Stimulated activated CD8-positive, alpha-beta memory T cell treated with anti-CD3 and anti-CD28 coated beads, Interleukin-12 subunit alpha, Interleukin-12 subunit beta, amount 100 ng/mL, for 1 hour (primary cell): Measurements from ENCODE around the gene NDUFS8.

Experiments
- DNase-seq: peaks from one replicate; pipeline ENCODE4 v3.0.0-alpha.2; 2020; ENCODE audit warnings: low read depth

The NDUFS8 gene

DNA sequence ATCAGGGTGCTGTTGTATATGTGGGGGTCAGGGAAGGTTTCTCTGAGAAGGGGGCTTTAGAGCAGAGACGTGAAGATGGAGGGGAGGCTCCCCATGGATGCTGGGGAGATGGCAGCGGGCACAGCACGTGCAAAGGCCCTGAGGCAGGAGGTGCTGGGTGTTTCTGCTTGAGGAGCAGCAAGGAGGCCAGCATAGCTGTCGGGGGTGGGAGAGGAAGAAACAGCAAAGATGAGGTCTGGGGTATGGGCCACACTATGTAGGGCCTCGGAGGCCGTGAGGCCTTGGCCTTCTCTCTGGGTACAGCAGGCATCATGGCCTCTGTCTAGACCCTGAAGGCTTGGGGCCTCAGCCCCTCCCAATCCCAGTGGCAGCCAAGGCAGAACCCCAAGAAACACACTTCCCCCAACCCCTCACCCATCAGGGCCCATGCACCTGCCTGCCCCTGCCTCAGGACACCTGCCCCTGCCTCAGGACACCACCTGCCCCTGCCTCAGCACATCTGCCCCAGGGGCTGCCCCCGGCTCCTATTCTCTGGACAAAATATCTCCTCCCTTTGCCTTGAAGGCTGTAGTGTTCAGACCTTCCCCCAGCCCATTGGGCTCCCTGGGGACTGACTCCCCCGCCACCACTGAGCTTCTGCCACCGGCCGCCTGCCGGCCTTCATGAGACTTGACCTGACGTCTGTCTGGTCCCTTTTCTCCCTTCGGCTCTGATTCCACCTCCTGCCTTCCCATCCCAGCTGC is 14.1 kb upstream of the NDUFS8 start:
- DNase-seq = no peak

DNA sequence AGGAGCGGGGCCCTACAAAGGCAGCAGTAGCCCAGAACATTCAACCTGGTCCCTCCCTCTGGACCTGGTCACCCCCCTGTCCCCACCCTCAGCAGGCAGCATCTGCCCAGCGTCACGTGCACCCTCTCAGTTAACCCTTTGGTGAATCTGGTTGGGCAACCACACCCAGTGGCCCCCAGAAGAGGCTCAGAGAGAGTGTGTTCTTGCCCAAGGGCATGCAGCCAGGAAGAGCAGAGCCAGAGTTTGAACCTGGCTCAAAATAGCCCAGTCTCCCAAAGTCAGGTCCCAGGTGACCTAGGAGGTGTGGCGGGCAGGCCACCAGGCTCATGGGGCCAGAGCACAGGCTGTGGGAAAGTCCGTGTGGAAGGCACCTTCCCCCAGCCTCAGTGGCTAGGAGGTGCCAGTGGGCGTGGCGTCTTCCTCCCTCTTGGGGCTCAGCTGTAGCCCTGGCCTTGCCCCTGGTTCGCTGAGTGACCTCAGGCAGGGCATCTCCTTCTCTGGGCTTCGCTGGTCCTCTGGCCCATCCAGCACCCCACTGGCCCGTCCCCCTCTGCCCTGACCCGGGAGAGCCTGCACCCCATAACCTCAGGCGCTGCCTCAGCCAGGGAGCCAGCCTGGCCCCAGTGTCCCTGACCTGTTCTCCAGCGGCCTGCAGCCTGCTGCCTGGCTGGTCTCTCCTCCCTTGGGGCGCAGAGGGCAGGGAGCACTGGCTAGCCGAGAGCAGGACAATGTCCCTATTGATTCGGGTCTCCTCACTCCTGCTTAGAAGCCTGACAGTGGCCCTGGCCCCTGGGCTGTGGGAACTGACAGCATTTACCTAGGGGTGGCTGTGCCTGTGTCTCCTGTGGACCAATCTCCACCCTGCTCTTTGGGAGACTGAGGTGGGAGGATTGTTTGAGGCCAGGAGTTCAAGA is 13.3 kb upstream of the NDUFS8 start:
- DNase-seq = no peak

DNA sequence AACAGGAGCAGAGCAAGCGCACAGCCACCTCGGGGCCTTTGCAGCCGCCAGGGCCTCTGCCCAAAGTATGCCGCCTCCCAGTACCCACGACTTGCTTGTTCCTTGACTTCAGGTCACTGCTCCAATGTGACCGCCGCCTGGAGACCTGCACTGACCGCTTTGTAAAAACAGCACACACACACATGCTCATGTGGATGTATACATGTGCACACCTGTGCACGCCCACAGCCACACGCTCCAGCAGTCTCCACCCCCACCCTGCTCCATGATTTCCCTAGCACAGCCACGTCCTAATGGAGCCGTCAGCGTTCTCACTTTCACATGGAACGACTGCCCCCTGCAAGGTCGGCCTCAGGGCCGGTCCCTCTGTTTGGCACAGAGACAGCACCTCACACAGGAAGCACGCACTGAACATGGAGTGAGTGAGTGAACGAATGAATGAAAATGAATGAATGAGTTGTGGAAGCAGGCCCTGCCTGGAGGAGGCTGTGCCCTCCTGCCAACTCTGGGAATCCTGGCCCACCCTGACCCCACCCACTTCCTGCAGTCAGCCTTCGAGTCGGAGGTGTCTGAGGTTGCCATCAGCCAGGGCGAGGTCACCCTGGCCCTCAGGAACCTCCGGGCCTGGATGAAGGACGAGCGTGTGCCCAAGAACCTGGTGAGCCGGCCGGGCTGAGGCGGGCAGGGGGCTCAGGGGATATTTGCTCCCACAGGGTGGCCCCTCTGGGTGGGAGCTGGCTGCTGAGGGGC is 12.3 kb upstream of the NDUFS8 start:
- no peak for DNase-seq

DNA sequence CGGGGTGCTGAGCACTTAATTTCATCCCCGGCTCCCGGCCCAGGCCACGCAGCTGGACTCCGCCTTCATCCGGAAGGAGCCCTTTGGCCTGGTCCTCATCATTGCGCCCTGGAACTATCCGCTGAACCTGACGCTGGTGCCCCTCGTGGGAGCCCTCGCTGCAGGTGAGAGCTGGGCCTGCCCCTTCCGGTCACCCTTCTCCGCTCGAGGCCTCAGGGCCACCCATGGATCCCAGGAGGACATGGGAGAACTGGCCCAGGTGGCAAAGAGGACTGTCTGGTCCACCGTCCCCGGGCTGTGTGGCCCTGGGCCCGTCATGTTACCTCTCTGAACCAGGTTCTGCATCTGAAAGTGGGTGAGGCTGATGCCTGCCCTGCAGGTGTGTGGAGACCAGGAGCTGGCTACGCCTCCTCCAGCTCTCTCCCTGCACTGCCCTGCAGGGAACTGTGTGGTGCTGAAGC is 11.7 kb upstream of the NDUFS8 start:
- no peak for DNase-seq

DNA sequence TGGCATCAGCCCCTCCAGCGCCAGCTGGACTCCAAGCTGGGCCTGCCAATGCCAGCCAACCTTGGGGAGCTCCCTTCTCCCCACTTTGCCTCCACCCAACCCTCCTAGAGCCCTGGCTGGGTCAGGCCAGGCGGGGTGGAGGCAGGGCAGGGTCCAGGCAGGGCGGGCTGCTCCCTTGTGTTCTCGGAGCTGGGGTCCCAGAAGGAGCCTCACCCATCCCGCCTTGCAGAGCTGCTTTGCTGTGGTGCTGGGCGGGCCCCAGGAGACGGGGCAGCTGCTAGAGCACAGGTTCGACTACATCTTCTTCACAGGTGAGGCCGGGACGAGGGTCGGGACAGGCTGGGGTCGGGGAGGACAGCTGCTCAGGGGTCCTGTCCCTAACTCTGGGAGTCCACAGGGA is 11.0 kb upstream of the NDUFS8 start:
- no peak for DNase-seq

DNA sequence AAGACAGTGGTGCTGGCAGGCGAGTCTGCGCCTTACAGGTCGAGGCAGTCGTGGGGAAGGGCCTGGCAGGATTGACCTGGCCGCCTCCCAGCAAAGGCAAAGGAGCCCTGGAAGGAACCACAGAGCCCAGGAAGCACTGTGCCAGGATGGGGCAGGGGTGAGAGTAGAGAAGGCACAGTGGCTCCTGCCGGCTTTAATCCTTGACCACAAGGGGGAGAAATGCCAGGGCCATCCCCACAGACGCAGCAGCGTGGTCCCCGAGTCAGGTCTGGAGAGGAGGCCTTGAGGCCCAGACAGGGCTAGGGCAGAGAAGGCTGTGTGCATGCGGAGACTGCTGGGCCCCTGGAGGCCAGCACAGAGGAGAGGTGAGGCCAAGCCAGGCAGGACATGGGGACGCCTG is 9.9 kb upstream of the NDUFS8 start:
- no peak for DNase-seq

DNA sequence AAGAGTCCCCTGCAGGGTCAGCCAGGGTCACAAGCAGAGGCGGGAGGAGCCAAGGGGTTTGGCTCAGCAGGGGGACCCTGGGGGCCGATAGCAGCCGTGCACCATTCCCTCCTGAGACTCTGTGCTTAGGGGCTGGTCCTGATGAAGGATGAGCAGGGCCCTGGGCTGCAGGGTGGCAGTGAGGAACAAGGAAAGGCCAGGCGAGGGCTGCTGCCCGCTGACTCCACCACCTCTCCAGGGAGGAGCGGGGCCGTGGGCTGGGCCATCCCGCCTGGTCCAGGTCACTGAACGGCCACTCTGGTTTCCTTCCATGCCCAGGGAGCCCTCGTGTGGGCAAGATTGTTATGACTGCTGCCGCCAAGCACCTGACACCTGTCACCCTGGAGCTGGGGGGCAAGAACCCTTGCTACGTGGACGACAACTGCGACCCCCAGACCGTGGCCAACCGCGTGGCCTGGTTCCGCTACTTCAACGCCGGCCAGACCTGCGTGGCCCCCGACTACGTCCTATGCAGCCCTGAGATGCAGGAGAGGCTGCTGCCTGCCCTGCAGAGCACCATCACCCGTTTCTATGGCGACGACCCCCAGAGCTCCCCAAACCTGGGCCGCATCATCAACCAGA is 9.2 kb upstream of the NDUFS8 start:
- DNase-seq = no peak

DNA sequence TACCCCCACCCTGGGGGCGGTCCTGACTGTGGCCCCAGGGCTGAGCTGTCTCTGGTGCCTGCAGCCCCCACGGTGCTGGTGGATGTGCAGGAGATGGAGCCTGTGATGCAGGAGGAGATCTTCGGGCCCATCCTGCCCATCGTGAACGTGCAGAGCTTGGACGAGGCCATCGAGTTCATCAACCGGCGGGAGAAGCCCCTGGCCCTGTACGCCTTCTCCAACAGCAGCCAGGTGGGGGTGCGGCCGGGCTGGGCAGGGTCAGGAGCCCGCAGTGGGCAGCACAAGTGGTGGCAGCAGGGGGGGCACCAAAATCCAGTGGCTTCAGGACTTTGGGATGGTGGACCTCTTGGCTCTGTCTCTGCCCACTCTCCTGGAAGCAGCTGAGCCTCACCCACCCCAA is 8.0 kb upstream of the NDUFS8 start:
- DNase-seq = no peak

DNA sequence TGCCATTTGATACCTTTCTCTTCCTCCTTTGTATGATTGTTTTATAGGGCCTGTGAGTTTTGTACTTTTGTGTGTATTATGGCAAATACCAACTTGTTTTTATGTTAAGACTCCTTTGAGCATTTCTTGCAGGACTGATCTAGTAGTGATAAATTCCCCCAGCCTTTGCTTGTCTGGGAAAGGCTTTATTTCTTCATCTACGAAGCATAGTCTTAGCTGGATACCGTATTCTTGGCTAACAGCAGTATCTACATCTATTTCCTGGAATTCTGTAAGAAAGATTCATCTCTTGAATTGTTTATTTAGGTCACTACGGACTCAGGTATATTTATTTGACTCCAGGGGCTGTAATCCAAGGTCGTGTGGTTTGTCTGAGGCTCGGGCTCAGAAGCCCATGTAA is 6.0 kb upstream of the NDUFS8 start:
- no peak for DNase-seq

DNA sequence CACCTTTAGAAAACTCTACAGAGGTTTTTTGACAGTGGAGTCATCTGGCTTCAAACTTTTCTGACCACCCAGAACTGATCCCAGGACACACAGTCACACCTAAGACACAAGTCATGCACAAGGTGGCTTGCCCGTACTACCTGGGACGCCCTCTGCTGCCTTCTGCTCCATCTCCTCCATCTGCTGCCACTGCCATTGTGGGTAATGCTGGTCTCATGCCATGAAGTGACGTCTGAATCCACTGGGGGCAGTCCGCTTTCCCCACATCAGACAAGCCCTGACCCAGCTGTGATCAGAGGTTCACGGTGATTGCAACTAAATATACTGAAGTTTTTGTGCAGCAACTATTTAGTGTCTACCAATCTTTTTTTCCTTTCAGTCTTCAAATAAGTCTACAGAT is 5.4 kb upstream of the NDUFS8 start:
- no peak for DNase-seq

DNA sequence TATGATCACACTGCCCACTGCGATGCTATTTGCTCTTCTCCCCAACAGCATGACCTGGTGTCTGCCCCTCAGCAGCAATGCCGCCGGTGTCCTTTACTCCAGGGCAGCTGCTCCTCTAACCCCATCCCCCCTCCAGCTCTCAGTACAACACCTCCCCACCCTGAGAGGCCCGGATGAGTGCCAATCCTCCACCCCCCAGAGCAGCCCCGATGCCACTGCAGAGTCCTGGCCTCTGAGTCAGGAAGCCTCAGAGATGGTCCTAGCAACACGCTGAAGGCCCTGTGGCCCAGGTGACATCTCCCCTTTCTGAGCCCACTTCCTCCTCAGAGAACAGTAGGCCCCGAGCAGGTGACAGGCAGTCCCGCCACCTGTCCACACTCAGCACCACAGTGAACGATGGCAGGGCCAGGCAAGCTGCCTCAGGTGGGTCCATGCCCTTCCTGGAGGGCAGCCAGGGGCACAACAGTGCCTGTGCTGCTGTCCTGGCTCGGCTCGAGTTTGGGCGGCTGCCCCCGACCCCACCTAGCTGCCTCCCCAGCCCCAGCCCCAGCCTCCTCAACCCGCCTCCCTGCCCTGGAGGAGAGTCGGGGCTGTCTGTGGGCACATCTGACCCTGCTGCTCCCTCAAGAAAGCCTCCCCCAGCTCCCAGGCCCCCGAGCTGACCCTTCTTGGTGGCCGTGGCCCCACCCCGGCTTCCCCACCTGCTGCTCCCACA is 3.9 kb upstream of the NDUFS8 start:
- no peak for DNase-seq

DNA sequence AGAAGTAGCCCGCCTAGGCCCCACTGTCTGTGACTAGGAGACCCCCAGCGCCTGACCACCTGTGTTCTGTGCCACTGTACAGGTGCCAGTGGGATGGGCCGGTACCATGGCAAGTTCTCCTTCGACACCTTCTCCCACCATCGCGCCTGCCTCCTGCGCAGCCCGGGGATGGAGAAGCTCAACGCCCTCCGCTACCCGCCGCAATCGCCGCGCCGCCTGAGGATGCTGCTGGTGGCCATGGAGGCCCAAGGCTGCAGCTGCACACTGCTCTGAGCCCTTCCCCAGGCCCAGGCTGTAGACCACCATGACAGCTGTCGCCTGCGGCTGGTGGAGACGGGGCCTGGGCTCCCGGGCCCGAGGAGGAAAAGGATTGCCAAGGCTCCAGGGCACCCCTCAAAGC is 2.8 kb upstream of the NDUFS8 start:
- no peak for DNase-seq

DNA sequence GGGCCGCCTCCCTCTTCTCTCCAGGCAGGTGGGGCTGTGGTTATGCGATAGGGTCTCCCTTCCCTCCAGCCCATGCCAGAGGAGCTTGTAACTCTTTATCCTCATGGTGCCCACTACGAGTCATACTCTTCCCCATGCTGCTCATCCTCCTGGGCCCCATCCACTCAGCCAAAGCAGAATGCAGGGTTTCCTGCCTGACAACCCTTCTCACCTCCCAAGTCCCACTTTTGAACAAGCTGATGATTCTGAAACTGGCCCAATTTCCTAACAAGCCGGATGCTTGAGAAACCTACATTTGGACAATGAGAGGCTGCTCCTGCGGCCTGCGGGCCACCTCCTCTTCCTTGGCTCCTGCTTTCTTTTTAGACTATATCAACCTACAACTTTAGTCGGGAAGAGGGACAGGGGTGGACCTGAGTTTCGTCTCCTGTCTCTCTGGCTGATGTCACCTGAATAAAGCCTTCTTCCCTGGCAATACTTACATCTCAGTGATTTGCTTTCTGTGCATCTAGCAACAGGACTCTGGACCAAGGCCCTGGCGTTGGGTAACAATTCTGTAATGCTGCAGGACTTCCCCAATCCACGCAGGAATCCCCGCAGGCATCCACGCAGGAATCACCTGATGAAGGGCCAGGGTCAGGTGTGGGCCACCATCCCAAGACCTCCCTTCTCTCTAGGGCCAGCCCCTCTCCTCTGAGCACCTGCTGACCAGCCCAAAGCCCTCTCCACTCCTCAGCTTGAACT is 1.5 kb upstream of the NDUFS8 start:
- DNase-seq = no peak

DNA sequence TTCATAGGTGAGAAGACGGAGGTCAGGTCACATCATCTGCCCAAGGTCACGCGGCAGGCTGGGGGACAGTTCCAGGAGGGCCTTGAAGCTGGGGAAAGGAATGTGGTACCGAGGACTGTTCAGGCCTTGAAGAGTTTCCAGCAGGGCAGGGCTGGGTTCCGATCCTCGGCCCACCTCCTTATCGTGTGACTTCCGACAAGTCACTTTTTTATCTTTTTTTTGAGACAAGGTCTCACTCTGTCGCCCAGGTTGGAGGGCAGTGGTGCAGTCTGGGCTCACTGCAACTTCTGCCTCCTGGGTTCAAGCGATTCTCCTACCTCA is 623 bp downstream of the NDUFS8 start:
- no peak for DNase-seq

DNA sequence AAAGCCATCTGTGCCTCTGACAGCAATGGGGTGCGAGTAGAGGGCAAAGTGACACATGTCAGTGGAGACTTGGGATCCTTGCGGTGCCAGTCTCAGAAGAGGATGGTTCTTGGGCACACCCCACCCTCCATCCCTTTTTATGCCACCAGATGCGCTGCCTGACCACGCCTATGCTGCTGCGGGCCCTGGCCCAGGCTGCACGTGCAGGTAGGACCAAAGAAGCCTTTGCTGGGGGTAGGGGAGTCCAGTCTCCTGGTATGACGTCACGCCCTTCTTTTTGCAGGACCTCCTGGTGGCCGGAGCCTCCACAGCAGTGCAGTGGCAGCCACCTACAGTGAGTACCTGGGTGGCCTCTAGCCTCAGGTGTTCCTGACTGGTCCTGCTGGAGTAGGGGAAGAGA is 1.5 kb downstream of the NDUFS8 start:
- DNase-seq = no peak

DNA sequence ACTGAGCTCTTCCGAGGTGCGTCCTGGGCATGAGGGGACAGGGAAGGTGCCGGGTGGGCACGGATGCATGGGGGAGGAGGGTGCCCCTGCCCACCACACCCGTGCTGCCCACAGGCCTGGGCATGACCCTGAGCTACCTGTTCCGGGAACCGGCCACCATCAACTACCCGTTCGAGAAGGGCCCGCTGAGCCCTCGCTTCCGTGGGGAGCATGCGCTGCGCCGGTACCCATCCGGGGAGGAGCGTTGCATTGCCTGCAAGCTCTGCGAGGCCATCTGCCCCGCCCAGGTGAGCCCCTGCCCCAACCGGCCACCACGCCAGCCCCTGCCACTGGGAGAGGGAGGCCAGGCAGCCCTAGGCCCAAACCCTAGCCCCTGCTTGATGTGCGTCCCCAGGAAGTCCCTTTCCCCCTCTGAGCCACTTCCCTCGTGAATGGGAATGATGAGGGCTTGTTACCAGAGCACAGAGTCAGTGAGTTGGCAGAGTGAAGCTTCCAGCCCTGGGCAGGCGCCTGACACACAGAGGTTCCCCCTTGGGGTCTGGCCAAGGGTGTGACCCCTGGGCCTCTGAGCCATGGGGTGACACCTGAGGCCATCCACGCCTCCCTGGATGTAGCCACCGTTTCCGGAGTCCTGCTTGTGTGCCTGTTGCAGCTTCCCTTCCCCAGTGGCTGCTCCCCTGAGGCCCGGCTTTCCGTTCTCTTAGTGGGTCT is 2.7 kb downstream of the NDUFS8 start:
- DNase-seq = no peak

DNA sequence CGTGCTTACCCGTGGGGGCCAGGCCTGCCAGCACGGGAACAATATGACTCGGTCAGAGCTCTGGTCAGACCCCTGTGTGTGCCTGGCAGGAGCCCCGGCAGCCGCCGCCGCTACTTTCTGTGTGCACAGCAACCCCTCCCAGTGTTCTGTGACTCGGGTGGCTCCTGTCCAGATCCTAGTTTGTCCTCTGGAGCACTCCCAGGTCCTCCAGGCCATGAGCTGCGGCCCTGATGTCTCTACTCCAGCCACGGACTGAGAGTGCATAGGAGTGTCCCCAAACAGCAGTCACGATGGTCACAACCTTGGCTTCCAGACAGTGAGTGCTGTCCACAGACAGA is 3.2 kb downstream of the NDUFS8 start:
- DNase-seq = no peak

DNA sequence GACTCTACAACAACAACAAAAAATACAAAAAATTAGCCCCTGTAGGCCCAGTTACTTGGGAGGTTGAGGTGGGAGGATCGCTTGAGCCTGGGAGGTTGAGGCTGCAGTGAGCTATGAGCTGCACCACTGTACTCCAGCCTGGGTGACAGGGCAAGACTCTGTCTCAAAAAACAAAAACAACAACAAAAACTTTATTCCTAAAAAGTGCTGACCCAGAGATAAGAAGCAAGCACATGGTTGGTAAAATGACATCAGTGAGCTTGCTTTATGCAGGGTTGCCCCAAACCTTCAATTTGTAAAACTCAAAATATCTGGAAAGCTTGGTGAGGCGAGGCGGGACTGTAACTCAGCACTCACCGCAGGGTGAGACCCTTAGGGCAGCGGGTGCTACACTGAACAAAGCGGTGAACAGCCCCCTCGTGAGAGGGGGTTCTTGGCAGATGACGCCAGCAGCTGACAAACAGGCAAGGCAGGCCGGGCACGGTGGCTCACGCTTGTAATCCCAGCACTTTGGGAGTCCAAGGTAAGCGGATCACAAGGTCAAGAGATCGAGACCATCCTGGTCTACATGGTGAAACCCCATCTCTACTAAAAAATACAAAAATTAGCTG is 4.9 kb downstream of the NDUFS8 start:
- DNase-seq = no peak

DNA sequence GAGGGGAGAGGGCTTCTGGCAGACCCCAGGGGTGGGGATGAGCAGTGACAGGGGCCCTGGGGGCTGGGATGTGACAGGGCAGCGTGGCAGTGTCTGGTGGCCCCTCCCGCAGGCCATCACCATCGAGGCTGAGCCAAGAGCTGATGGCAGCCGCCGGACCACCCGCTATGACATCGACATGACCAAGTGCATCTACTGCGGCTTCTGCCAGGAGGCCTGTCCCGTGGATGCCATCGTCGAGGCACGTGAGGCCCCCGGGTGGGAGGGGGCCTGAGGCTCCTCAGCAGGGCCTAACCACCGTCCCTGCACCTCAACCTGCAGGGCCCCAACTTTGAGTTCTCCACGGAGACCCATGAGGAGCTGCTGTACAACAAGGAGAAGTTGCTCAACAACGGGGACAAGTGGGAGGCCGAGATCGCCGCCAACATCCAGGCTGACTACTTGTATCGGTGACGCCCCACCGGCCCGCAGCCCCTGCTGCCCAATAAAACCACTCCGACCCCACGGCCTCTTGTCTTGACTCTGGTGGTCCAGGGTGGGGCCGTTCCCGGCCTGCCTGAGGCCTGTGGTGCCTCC is 5.7 kb downstream of the NDUFS8 start:
- no peak for DNase-seq
